Activated T-cell treated with anti-CD3 and anti-CD28 coated beads, Interleukin-2, amount 50 U/mL, for 1 hour (primary cell): Measurements from ENCODE around the gene LIF.

ENCODE experiments used
- DNase-seq: peaks from one replicate; pipeline ENCODE4 v3.0.0-alpha.2; 2020

The LIF gene

GRCh38 chr22:30262917-30263741 lies 16.6 kb upstream of the LIF start:
- peak; percentile 84 for DNase-seq

- DNase-seq: no peak
Observed at GRCh38 chr22:30262112-30262511, 15.6 kb upstream of the LIF start.

GRCh38 chr22:30261134-30261533 lies 14.6 kb upstream of the LIF start:
- DNase-seq: no peak

- no peak for DNase-seq
Observed at GRCh38 chr22:30260682-30261081, 14.1 kb upstream of the LIF start.

- DNase-seq: no peak
Observed at GRCh38 chr22:30260276-30260675, 13.7 kb upstream of the LIF start.

GRCh38 chr22:30254314-30254713 lies 7.8 kb upstream of the LIF start:
- no peak for DNase-seq

GRCh38 chr22:30253205-30253852 lies 6.8 kb upstream of the LIF start:
- no peak for DNase-seq

GRCh38 chr22:30252411-30253204 lies 6.0 kb upstream of the LIF start:
- DNase-seq: no peak

- DNase-seq: no peak
Observed at GRCh38 chr22:30251711-30252110, 5.2 kb upstream of the LIF start.

GRCh38 chr22:30250661-30251267 lies 4.2 kb upstream of the LIF start:
- DNase-seq: no peak

- DNase-seq: no peak
Observed at GRCh38 chr22:30250039-30250565, 3.5 kb upstream of the LIF start.

- DNase-seq: no peak
Observed at GRCh38 chr22:30249049-30250038, 2.8 kb upstream of the LIF start.

GRCh38 chr22:30248484-30248883 lies 1.9 kb upstream of the LIF start:
- no peak for DNase-seq

GRCh38 chr22:30247974-30248373 lies 1.4 kb upstream of the LIF start:
- DNase-seq: no peak

GRCh38 chr22:30247561-30247960 lies 1.0 kb upstream of the LIF start:
- DNase-seq: no peak

- DNase-seq: peak; percentile 35
Observed at GRCh38 chr22:30246814-30247376, 336 bp upstream of the LIF start.

GRCh38 chr22:30245181-30245984 lies 1.2 kb downstream of the LIF start:
- no peak for DNase-seq

GRCh38 chr22:30244641-30245040 lies 1.9 kb downstream of the LIF start:
- no peak for DNase-seq

GRCh38 chr22:30244066-30244465 lies 2.5 kb downstream of the LIF start:
- no peak for DNase-seq

GRCh38 chr22:30243661-30244060 lies 2.9 kb downstream of the LIF start:
- no peak for DNase-seq
